Right lobe of liver (tissue), 4 donors: ENCODE data around the gene GLT1D1.
"Not testable (repeated sequence)": the region's sequence is repeated elsewhere in the genome, so short reads cannot be mapped to it uniquely, and the experiment has no call there.

Experiments used
- CTCF ChIP-seq, 4 donors: fragments of 200-600 bp in 3 of 4; fragments of 450-650 bp in 1 of 4; IDR thresholded peaks; one replicate each; pipeline versions ENCODE4 v1.5.1 to v1.8.0; 2016 to 2022; ENCODE audit warnings: antibody characterized with exemption in 4 of 4, mild to moderate bottlenecking in 2 of 4
- POLR2A ChIP-seq: fragments of 450-650 bp; IDR thresholded peaks from one replicate; pipeline ENCODE4 v1.6.1; 2017; ENCODE audit warnings: antibody characterized with exemption, mild to moderate bottlenecking
- donor health status: DM: no; HTN: no; CAD: no.
- donor health status: DM: no; HTN: no; CAD: no.
- donor health status: DM: no; HTN: yes; CAD: no.

- not testable (repeated sequence) for TF ChIP-seq CTCF (IDR thresholded peaks at IDR 0.05); POLR2A
Measured at GRCh38 chr12:128805406-128805805, 47.9 kb upstream of the GLT1D1 start.
